Cardiac atrium fibroblast (primary cell): ENCODE results near the gene PDPR. TPM values are rescaled to one million over a fixed set of nuclear protein-coding genes. Genes with fewer than 3 reads are reported as not detected.

Experiments used
- total RNA-seq: library from RNA; depleted of rRNA; stranded (reverse); fragments of >200 nt; gene quantifications from 2 replicates; pipeline ENCODE4 v1.2.3, GENCODE V29; 2015

PDPR gene
- 12.5 and 15.9 TPM in 2 replicates for total RNA-seq

GRCh38 chr16:70113982-70114826 lies at the start of gene PDPR:
Gene PDPR (plus strand): TSS chr16:70114332. CDS start chr16:70120493, 6,161 bp downstream.

GRCh38 chr16:70173212-70173837 lies 59.2 kb downstream of the PDPR start, which contains the start of gene CLEC18C:
Gene CLEC18C (plus strand): TSS chr16:70173787. CDS start chr16:70174279, 492 bp downstream.

Other genes starting within 250 kb of the PDPR start
- not detected in 2 replicates for gene CLEC18A, start 163.0 kb upstream of the PDPR start, total RNA-seq
- not detected in 2 replicates for gene CLEC18C, start 59.5 kb downstream of the PDPR start, total RNA-seq
- gene EXOSC6, start 137.6 kb downstream of the PDPR start, total RNA-seq, result 17.9 and 23.5 TPM in 2 replicates
- 92.8 and 109 TPM in 2 replicates for gene AARS1, start 175.2 kb downstream of the PDPR start, total RNA-seq
- gene DDX19B, start 184.9 kb downstream of the PDPR start, total RNA-seq, result 23.2 and 27.4 TPM in 2 replicates
- gene DDX19A, start 232.6 kb downstream of the PDPR start, total RNA-seq, result 37.7 and 40.0 TPM in 2 replicates